ENCODE results near the gene PCGF2.

Gene PCGF2

DNA sequence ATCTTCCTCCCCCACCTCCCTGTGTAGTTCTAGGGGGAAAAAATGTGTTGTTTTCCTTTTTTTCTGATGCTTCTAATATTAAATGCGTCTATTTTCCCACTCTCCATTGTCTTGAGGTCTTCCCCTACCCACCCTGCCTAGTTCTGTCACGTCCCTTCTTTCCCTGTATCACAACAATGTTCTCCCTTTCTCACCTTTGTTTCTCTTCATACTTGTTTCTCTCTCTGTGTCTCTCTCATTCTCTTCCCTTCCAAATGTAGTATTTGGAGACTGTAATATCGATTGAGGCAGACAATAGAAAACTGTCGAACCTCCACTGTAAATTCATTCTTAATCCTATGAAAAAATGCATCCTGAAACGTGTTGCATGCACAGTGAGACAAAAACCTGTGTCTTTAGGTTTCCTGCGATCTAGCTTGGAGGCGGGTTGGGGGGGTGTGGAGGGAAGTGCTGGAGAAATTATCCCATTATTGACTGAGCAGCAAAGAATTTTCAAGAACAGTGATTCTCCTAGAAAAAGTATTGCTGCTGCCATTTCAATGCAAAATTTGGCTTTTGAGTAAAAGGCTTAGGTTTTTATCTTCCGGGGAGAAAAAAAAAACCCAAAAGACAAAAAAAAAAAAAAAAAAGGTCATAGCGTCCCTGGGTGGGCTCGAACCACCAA, 3.1 kb upstream of the PCGF2 start (continued):
- TF ChIP-seq TSHZ1 (tag by site-specific recombination; IDR thresholded peaks at IDR 0.05; ENCODE audit: borderline replicate concordance) (no peak), ZBTB44 (tag by site-specific recombination; IDR thresholded peaks at IDR 0.05) (no peak; the same call in none of the 2 replicates), ZNF610 (tag by site-specific recombination; IDR thresholded peaks at IDR 0.05; ENCODE audit: borderline replicate concordance) (peak; percentile 26; the same call in 1 of the 2 replicates), ZNF133 (tag by site-specific recombination; IDR thresholded peaks at IDR 0.05) (no peak), ZNF433 (tag by site-specific recombination; IDR thresholded peaks at IDR 0.05; ENCODE audit: low read depth) (no peak), ZNF426 (tag by site-specific recombination; IDR thresholded peaks at IDR 0.05) (no peak), ZNF529 (tag by site-specific recombination; IDR thresholded peaks at IDR 0.05; ENCODE audit: insufficient replicate concordance) (no peak), ZNF776 (tag by site-specific recombination; IDR thresholded peaks at IDR 0.05; ENCODE audit: borderline replicate concordance) (no peak), ZNF654 (tag by site-specific recombination; IDR thresholded peaks at IDR 0.05; ENCODE audit: low read depth) (0 out of 2 replicates have a peak, but pooled peaks have one; percentile 15), ZNF843 (tag by site-specific recombination; IDR thresholded peaks at IDR 0.05) (no peak), ZNF707 (tag by site-specific recombination; IDR thresholded peaks at IDR 0.05) (no peak), ZNF248 (tag by site-specific recombination; IDR thresholded peaks at IDR 0.05) (no peak), ZNF280D (tag by site-specific recombination; IDR thresholded peaks at IDR 0.05) (no peak), ZFP41 (tag by site-specific recombination; IDR thresholded peaks at IDR 0.05; ENCODE audit: borderline replicate concordance) (no peak), KLF17 (tag by site-specific recombination; IDR thresholded peaks at IDR 0.05) (no peak), ZNF768 (tag by site-specific recombination; IDR thresholded peaks at IDR 0.05) (no peak), ZNF560 (tag by site-specific recombination; IDR thresholded peaks at IDR 0.05; ENCODE audit: borderline replicate concordance) (no peak), ZNF501 (tag by site-specific recombination; IDR thresholded peaks at IDR 0.05) (no peak), ZNF324 (tag by site-specific recombination; IDR thresholded peaks at IDR 0.05) (no peak), ZNF596 (tag by site-specific recombination; IDR thresholded peaks at IDR 0.05) (no peak), ZNF830 (tag by site-specific recombination; IDR thresholded peaks at IDR 0.05; ENCODE audit: low read depth) (no peak)
- TF ChIP-seq, protein P1, sequence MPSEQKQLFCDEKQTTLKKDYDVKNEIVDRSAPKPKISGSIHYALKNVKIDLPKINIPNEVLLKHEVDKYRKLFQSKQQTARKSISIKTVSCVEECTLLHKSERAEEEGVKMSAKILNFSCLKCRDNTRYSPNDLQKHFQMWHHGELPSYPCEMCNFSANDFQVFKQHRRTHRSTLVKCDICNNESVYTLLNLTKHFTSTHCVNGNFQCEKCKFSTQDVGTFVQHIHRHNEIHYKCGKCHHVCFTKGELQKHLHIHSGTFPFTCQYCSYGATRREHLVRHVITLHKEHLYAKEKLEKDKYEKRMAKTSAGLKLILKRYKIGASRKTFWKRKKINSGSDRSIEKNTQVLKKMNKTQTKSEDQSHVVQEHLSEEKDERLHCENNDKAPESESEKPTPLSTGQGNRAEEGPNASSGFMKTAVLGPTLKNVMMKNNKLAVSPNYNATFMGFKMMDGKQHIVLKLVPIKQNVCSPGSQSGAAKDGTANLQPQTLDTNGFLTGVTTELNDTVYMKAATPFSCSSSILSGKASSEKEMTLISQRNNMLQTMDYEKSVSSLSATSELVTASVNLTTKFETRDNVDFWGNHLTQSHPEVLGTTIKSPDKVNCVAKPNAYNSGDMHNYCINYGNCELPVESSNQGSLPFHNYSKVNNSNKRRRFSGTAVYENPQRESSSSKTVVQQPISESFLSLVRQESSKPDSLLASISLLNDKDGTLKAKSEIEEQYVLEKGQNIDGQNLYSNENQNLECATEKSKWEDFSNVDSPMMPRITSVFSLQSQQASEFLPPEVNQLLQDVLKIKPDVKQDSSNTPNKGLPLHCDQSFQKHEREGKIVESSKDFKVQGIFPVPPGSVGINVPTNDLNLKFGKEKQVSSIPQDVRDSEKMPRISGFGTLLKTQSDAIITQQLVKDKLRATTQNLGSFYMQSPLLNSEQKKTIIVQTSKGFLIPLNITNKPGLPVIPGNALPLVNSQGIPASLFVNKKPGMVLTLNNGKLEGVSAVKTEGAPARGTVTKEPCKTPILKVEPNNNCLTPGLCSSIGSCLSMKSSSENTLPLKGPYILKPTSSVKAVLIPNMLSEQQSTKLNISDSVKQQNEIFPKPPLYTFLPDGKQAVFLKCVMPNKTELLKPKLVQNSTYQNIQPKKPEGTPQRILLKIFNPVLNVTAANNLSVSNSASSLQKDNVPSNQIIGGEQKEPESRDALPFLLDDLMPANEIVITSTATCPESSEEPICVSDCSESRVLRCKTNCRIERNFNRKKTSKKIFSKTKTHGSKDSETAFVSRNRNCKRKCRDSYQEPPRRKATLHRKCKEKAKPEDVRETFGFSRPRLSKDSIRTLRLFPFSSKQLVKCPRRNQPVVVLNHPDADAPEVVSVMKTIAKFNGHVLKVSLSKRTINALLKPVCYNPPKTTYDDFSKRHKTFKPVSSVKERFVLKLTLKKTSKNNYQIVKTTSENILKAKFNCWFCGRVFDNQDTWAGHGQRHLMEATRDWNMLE (tag by site-specific recombination; conservative IDR thresholded peaks at IDR 0.05; ENCODE audit: low read depth): no peak
- TF ChIP-seq, protein P2, sequence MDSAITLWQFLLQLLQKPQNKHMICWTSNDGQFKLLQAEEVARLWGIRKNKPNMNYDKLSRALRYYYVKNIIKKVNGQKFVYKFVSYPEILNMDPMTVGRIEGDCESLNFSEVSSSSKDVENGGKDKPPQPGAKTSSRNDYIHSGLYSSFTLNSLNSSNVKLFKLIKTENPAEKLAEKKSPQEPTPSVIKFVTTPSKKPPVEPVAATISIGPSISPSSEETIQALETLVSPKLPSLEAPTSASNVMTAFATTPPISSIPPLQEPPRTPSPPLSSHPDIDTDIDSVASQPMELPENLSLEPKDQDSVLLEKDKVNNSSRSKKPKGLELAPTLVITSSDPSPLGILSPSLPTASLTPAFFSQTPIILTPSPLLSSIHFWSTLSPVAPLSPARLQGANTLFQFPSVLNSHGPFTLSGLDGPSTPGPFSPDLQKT (IDR thresholded peaks at IDR 0.05; ENCODE audit: borderline replicate concordance, low read depth, low read length): no peak
